GM19395 (cell line): ENCODE data around the gene SPRYD3.
"Not testable (repeated sequence)": the region's sequence is repeated elsewhere in the genome, so short reads cannot be mapped to it uniquely, and the experiment has no call there.

Experiments
- ATAC-seq: cut with Tn5 transposase; IDR thresholded peaks from one replicate; pipeline ENCODE4 v1.9.1; 2021; ENCODE audit warnings: mild to moderate bottlenecking, moderate library complexity; ENCODE audit not compliant: unreplicated experiment

Gene SPRYD3

DNA sequence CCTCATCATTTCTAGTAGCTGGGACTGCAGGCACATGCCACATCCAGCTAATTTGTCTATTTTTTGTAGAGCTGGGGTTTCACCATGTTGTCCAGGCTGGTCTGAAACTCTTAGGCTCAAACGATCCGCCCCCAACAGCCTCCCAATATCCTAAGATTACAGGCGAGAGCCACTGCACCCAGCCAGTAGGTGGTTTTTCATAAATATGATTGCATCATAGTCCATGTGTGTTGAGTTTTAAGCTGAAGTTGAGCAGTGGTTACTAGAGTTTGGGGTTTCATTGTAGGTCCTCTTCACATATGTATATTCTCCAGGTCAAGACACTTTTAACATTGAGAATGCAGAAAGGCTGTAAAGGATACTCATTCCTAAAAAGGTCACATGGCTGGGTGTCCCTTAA is 42.4 kb downstream of the SPRYD3 start:
- ATAC-seq, result no peak

DNA sequence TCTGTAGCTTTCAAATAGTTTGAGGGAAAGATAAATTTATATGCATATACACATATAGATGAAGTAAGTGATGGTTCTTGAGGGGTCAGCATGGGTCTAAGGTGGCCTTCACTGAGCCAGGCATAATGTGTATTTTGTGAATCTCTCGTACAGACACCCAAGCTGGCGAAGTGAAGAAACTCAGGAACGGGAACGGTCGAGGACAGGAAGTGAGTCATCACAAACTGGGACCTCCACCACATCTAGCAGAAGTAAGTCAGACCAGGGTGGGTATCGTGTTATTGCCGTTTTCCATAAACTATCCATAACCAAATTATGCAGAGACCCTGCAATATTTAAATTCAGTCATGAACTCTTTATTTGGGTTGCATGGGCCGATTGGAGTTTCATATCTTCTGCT is 44.7 kb downstream of the SPRYD3 start:
- no peak for ATAC-seq

DNA sequence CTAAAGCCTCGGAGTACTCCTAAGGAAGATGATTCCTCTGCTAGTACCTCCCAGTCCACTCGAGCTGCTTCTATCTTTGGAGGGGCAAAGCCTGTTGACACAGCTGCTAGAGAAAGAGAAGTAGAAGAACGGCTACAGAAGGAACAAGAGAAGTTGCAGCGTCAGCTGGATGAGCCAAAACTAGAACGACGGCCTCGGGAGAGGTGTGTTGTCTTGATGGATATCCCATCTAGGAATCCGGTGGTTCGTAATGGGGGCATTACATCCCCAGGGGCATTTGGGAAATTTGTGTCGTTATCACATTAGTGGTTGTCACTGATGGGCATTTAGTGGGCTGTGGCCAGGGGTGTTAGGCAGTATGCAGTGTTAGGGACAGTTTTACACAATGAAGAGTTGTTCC is 45.4 kb downstream of the SPRYD3 start:
- ATAC-seq, result not testable (repeated sequence)

DNA sequence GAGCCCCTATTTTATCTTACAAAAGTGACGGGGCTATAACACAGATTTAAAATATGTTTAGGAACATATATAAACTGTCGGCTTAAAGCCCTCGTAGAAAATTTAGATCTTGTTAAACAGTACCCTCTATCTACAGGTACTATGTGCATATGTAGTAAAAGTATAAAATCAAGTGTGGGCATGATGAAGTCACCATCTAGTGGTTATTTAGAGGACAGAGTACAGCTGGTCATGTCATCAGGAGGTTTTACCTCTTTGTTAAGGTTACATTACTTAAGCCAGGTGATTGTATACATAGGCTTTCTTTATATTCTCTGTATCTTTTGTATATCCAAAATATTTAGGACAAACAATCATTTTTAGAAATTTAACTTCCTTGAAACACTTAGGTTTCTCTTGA is 47.6 kb downstream of the SPRYD3 start:
- no peak for ATAC-seq

DNA sequence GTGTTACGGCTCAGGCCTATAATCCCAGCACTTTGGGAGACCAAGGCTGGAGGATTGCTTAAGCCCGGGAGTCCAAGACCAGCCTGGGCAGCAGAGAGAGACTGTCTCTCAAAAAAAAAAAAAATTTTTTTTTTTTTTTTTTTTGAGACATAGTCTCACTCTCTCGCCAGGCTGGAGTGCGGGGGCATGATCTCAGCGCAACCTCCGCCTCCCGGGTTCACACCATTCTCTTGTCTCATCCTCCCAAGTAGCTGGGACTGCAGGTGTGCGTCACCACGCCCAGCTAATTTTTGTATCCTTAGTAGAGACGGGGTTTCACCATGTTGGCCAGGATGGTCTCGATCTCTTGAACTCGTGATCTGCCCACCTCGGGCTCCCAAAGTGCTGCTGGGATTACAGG is 52.2 kb downstream of the SPRYD3 start:
- ATAC-seq, result not testable (repeated sequence)

DNA sequence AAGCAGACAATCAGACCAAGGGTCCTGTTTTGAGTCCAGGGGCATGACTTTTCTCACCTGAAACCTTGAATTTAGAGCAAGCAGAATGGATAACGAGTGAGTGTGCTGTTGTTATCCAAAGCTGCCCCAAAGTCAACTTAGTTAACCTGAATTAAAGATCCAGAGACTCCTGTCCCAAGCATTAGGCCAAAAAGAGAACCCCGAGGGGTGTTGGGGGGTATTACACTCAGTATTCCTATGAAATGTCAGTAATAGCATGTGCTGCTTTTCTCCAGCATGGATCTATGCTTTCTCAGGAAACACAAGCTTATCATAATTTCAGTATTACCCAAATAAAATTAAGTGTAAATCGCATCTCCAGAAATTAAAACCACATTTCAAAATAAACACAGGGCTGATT is 53.9 kb downstream of the SPRYD3 start:
- ATAC-seq, result no peak

DNA sequence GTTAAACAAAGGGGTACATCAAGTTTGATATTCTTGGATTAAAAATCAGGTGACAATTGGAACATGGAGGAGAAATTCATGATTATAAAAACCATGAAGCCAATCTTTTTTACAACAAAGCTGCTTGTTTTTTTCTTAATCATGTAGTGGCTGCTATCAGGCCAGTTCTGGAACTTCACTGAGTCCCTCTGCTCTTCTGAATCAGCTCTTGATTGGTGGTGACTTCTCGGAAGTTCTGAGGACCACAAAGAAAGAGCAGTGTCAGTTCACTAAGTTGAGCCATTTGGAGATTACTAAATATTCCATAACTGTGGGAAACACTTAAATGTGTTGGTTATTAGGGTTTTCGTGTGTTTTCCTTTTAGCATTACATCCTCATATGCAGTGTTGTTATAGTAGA is 64.5 kb downstream of the SPRYD3 start:
- no peak for ATAC-seq
